Transverse colon (tissue), 4 donors: ENCODE results near the gene DOCK2.

Source experiments
- CTCF ChIP-seq, 5 experiments: fragments of 200-600 bp in 3 of 5; fragments of 450-650 bp in 2 of 5; sonication (generic) in 3 of 5; IDR thresholded peaks; 1 replicate in 2 of 5; 2 replicates in 3 of 5; pipeline ENCODE4 v1.5.1; 2016 to 2017; ENCODE audit warnings: antibody characterized with exemption in 5 of 5, inconsistent platforms in 3 of 5, mild to moderate bottlenecking in 2 of 5, moderate library complexity in 1 of 5
- POLR2A ChIP-seq: fragments of 450-650 bp; IDR thresholded peaks from one replicate; pipeline ENCODE4 v1.6.1; 2016; ENCODE audit warnings: antibody characterized with exemption, mild to moderate bottlenecking, moderate library complexity
- POLR2AphosphoS5 ChIP-seq, 3 donors: sonication (generic); formaldehyde crosslinking; IDR thresholded peaks; one replicate each; pipeline ENCODE4 v1.6.1; 2016; ENCODE audit warnings: antibody characterized with exemption in 3 of 3

- TF ChIP-seq POLR2AphosphoS5 (IDR thresholded peaks at IDR 0.05) (no peak), CTCF (IDR thresholded peaks at IDR 0.05) (no peak), POLR2A (no peak)
Measured at GRCh38 chr5:169974121-169974770, 337.2 kb downstream of the DOCK2 start.
